T-helper 2 cell treated with Interferon-gamma antibody and Interleukin-4, amounts not matched to agents 100 ng/mL and 5 ng/mL, for 36 hours (primary cell): ENCODE measurements around the gene TRIP12. TPM values are rescaled to one million over a fixed set of nuclear protein-coding genes. Genes with fewer than 3 reads are reported as not detected.
"Not testable (repeated sequence)": the region's sequence is repeated elsewhere in the genome, so short reads cannot be mapped to it uniquely, and the experiment has no call there.

ENCODE experiments used
- intact Hi-C: fragments of 100-400 bp; cut with micrococcal nuclease; formaldehyde crosslinking; loops from one replicate; pipeline ENCODE4 v1.15.1; 2023
- total RNA-seq: library from RNA; stranded (reverse); gene quantifications from 2 replicates; pipeline ENCODE4 v1.2.3, GENCODE V29; 2022

TRIP12 gene
- total RNA-seq, 1 donor from 2014 or later: 233 TPM

GRCh38 chr2:229835596-229836283 is 86.1 kb downstream of the TRIP12 start:
- intact Hi-C loops: no loop called here

- intact Hi-C loops: not testable (repeated sequence)
Observed at GRCh38 chr2:229834368-229834767, 87.4 kb downstream of the TRIP12 start.

GRCh38 chr2:229832510-229832898 is 89.3 kb downstream of the TRIP12 start:
- intact Hi-C loops: no loop called here

GRCh38 chr2:229831805-229832509 is 89.9 kb downstream of the TRIP12 start:
- intact Hi-C loops: no loop called here

DNA sequence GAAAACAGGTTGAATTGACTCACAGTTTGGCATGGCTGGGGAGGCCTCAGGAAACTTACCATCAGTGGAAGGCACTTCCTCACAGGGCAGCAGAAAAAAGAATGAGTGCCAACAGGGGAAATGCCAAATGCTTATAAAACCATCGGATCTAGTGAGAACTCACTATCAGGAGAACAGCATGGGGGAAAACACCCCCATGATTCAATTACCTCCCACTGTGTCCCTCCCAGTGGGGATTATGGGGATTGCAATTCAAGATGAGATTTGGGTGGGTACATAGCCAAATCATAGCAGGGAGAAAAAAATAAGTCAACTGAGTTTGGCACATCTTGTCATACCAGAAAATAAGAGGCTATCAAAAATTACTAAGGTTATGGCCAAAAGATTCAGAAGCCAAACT is 96.3 kb downstream of the TRIP12 start:
- intact Hi-C loops: no loop called here

- intact Hi-C loops: no loop called here
Observed at GRCh38 chr2:229821316-229821715, 100.5 kb downstream of the TRIP12 start.

- intact Hi-C loops: no loop called here
Observed at GRCh38 chr2:229818230-229818629, 103.6 kb downstream of the TRIP12 start.

- intact Hi-C loops: no loop called here
Observed at GRCh38 chr2:229815858-229816257, 106.0 kb downstream of the TRIP12 start.

DNA sequence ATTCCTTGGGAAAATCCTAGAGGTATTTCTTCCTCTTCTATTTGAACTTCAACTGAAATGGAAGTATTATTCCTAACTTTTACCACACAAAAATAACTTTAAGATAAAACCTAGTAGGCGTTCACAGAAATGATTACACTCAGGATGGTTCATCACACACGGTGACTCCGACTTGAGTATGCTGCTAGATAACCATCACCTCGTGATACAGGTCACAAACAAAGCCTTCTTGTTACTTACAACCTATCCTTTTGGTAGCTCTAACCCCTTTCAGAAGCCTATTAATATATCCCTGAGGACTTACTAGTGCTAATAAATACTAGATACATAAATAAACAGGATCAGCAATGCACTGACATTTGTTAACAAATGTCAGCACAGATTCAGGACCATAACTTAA is 106.5 kb downstream of the TRIP12 start:
- intact Hi-C loops: no loop called here

GRCh38 chr2:229810786-229811185 is 111.0 kb downstream of the TRIP12 start:
- intact Hi-C loops: no loop called here

GRCh38 chr2:229805559-229805958 is 116.2 kb downstream of the TRIP12 start:
- intact Hi-C loops: no loop called here

DNA sequence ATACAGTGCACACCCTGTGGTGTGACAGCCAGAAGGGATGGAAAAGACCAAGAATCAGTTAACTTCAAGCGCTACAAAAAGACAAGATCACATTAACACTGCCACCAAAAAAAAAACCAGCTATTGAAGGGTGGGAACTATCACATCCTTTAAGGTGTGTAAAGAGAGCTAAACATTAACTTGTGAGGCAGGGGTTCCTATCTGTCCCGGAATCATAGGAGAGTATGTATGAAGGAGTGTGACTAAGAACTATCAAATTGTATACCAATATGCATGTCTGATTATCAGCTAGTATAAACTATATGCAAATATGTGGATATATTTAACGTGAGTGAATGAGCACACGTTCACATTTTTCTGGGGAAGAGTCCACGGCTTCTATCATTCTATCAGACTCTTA is 119.0 kb downstream of the TRIP12 start:
- intact Hi-C loops: no loop called here

DNA sequence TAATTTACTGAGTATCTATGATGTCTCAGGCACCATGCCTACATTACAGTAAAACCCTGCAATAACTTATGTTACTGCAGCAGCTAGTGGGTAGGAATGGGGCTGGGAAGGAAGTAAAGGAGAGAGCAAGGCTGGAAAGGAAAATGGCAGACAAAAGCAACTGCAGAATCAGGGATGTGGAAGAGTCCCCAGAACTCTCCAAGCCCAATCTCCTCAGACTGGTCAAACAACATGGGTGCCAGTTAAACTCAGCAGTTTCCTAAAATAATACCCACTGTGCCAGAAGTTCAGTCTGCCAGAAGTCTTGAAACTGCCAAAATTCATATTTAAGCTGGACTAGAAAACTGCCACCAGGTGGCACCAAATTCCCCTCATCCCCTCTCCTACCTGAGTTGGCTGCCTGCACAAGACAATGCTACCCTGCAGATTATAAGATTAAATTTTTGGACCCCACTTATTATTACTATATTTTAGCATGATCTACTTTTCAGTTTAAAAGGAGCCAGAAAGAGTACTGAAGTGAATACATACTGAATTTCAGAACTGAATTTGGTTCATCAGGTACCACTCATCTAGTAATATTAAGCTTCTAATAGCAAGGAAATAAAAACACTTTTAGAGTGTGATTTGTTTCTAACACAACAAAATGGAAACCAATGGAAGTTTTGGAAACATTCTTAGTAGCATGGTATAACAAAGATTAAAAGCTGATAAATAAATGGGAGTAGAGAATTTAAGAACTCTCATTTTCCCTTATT is 120.6 kb downstream of the TRIP12 start:
- intact Hi-C loops: loop anchor here (2.0 kb wide), 3 partner anchors 20 to 120 kb away; no protein-coding TSS in a partner anchor

- intact Hi-C loops: no loop called here
Observed at GRCh38 chr2:229798446-229799155, 123.2 kb downstream of the TRIP12 start.

- intact Hi-C loops: no loop called here
Observed at GRCh38 chr2:229795058-229795457, 126.8 kb downstream of the TRIP12 start.

- intact Hi-C loops: no loop called here
Observed at GRCh38 chr2:229794636-229795035, 127.2 kb downstream of the TRIP12 start.

- intact Hi-C loops: not testable (repeated sequence)
Observed at GRCh38 chr2:229786289-229786688, 135.5 kb downstream of the TRIP12 start.

- intact Hi-C loops: loop anchor here (5.0 kb wide), 1 partner anchor 138 kb away; the partner anchor contains the start of genes FBXO36 and TRIP12
Observed at GRCh38 chr2:229784791-229785190, 137.0 kb downstream of the TRIP12 start.

DNA sequence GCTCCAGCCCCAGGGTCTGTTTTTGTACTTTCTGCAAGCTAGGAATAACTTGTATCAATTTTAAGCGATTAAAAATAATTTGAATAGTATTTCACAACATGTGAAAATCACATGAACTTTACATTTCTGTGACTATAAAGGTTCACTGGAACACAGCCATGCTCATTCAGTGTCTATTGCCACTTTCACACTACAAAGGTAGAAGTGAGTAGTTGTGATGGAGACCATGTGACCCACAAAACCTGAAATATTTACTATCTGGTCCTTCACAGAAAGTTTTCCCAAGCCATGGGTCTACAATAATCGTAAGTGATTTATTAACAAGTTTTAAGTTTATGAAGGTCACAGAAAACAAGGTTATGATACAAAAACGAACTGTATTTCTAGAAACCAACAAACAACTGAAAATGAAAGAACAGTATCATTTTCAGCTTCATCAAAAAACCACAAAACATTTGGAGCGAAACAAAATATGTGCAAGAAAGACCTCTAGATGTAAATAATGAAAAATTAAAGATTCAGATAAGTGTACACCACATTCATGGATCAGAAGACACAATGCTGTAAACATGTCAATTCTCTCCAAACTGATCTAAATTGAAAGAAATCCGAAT is 138.6 kb downstream of the TRIP12 start:
- intact Hi-C loops: loop anchor here (5.0 kb wide), 1 partner anchor 139 kb away; the partner anchor contains the start of genes FBXO36 and TRIP12

DNA sequence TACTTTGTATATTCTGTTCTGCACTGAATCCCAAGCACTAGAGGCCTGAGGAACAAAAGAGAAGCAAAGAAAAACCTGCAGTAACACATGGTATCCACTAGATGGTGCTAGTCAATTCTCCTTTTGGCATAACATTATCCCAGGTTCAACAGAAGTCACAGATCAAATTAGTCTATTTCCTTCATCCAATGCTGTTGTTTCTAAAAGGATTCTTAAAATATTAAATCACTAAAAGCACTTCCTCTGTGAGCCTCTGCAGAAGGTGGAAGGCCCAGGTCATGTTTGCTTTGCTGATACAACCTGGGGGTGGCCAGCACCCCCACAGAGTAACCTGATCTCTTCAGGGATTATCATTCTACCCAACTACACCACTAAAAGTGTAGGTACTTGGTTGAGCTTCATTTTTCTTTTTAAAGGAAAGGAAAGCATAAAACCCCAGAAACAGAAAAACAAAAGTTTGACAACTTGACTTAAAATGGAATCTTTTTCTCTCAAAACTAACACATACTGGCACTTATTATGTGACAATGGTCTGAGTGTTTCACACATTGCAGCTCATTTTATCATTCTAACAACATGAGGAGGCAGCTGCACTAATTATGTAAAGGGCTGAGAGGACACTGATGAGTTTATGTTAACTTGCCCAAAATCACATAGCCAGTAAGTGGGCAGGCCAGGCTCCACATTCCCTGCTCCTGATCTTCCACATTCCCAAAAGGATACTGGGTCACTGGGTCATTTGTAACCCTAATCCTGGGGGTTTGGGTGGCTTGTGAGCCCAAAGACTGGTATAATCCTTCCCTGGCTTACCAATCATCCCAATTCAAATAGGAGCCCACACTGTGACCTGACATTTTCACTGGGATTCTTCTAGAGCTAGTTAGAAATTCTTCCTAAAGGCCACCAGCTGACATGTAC is 140.7 kb downstream of the TRIP12 start:
- intact Hi-C loops: loop anchor here (2.0 to 5.0 kb wide), 3 partner anchors 20 to 141 kb away; partner anchors contain the start of genes FBXO36 and TRIP12
